ENCODE data around the gene SGSM2. TPM values are rescaled to one million over a fixed set of nuclear protein-coding genes. Genes with fewer than 3 reads are reported as not detected.

The SGSM2 gene
- total and polyA plus RNA-seq, 2 of the 13 experiments (the other 11 are each of a cell fraction or from before 2014, with no cell fraction given), result 30.4 to 51.3 TPM

DNA sequence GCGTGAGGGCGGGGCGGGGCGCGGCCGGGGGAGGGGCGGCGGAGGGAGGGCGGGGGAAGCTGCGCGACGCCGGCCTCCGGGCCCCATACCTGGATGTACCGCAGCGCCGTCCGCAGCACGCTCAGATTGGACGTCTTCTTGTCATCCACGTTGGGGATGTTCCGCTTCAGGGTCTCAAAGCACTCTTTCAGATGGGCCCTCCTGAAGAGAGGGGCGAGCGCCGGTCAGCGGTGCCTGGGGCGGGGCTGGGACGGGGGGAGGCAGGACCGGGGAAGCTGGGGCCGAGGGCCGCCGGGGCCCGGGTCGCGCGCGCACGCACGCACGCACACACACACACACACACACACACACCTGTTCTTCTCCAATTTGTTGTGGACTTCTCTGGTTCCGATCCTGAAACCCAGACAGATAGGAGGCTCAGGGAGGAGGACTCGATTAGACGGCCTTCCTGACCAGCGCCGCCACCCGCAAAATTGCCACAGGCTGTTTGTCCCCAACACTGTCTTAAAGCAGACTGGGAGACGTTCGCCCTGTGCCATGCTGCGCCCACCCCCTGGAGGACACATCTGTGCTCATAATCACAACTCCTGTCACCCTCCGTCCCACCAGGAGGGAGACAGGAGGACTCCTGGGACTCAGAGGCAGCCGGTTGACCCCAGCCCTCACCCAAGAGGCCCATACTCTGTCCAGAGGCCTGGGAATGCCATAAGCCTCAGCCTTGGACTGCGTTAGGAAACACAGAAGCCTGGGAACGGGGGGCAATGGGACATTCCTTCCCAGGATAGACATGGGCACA, 56.9 kb downstream of the SGSM2 start:
- intact Hi-C loops (cut with micrococcal nuclease; ENCODE audit: unreplicated experiment), result no loop called here

More for the DNA sequence above, 56.9 kb downstream of the SGSM2 start:
- H3K36me3 ChIP-seq (replicated peaks in 1 of 2; ENCODE audit: control insufficient read depth in 1 of 2, insufficient read depth in 2 of 2, low read length in 2 of 2), result peaks cover 0 to 3% of the 10 kb centered on the region in 2 experiments; a peak in 2 of 5 replicates
- no peaks in the 10 kb centered on the region for H3K9me3 ChIP-seq (ENCODE audit: low read length)
- TF ChIP-seq KDM2A (CRISPR knock-in tag; IDR thresholded peaks at IDR 0.05; ENCODE audit: borderline replicate concordance, low read depth) (peak; percentile 4; the same call in 1 of the 2 replicates), ZBTB3 (CRISPR knock-in tag; IDR thresholded peaks at IDR 0.05; ENCODE audit: borderline replicate concordance, low read depth) (no peak), POLR2AphosphoS2 (IDR thresholded peaks at IDR 0.05; ENCODE audit: low read depth, low read length) (0 out of 2 replicates have a peak, but pooled peaks have one; percentile 12), ZBTB33 (CRISPR knock-in tag; IDR thresholded peaks at IDR 0.05) (peak; percentile 47; the same call in 1 of the 2 replicates)
- TF ChIP-seq, protein P1, sequence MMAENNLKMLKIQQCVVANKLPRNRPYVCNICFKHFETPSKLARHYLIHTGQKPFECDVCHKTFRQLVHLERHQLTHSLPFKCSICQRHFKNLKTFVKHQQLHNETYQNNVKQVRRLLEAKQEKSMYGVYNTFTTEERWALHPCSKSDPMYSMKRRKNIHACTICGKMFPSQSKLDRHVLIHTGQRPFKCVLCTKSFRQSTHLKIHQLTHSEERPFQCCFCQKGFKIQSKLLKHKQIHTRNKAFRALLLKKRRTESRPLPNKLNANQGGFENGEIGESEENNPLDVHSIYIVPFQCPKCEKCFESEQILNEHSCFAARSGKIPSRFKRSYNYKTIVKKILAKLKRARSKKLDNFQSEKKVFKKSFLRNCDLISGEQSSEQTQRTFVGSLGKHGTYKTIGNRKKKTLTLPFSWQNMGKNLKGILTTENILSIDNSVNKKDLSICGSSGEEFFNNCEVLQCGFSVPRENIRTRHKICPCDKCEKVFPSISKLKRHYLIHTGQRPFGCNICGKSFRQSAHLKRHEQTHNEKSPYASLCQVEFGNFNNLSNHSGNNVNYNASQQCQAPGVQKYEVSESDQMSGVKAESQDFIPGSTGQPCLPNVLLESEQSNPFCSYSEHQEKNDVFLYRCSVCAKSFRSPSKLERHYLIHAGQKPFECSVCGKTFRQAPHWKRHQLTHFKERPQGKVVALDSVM (CRISPR knock-in tag; IDR thresholded peaks at IDR 0.05), result peak; percentile 57; the same call in 1 of the 2 replicates
- peaks cover 33% of the 10 kb centered on the region for H3K79me2 ChIP-seq (ENCODE audit: insufficient read depth, low read length)
- H3K4me1 ChIP-seq (ENCODE audit: insufficient read depth, low read length), result peaks cover 52% of the 10 kb centered on the region
- CTCF ChIA-PET (ENCODE audit: low intra/inter-chr PET ratio, low total read pairs), result no interaction called here
- H4K20me1 ChIP-seq (ENCODE audit: insufficient read depth, low read length), result peaks cover 43% of the 10 kb centered on the region
- H3K27me3 ChIP-seq (ENCODE audit: control insufficient read depth in 1 of 2, insufficient read depth in 2 of 2, low read length in 2 of 2), result no peaks in the 10 kb centered on the region; a peak in 1 of 5 replicates
- no peak overlapping the region for H3K27ac ChIP-seq (ENCODE audit: extremely low read length, insufficient read depth, low read length)
- no TSS peak for BruUV-seq (replicated peaks)
- WGBS (ENCODE audit: low lambda C conversion rate), result 90% methylated on average over 30 of the region's 53 CpGs
- DNase-seq (ENCODE audit: low spot score) (no peak), ATAC-seq (no peak), FAIRE-seq (no peak)
- in situ Hi-C loops (cut with HindIII; ENCODE audit: extremely low pct_ligation_motif_present, low pct_unique_long_range_greater_than_20kb), result no loop called here
- no peak overlapping the region for H3K4me3 ChIP-seq (replicated peaks in 1 of 3; ENCODE audit: insufficient read depth in 1 of 3, low read depth in 2 of 3, low read length in 3 of 3)
- H3K4me2 ChIP-seq (ENCODE audit: low read depth, low read length), result no peak overlapping the region
- no peak overlapping the region for H2AFZ ChIP-seq (ENCODE audit: low read length)
- H3K9ac ChIP-seq (ENCODE audit: insufficient read depth, low read depth, low read length), result no peak overlapping the region
- POLR2A ChIA-PET, result interaction anchor here (1.0 to 2.9 kb wide), 3 partner anchors 8 to 58 kb away, joined by 3 to 13 read pairs (median 10); partner anchors contain the start of genes SGSM2 and TSR1

All from HepG2 (cell line).